LNCaP clone FGC (cell line): Measurements from ENCODE around the gene SMAP2.

Experiments
- DNase-seq: peaks from one replicate; pipeline ENCODE4 v3.0.0-alpha.2; 2011; ENCODE audit warnings: low read depth
- H3K4me3 ChIP-seq: 2 replicates; pipeline ENCODE4 v1.5.1; 2011; ENCODE audit warnings: mild to moderate bottlenecking, low read depth, low read length, control low read depth
- CTCF ChIP-seq: IDR thresholded peaks from 2 replicates; pipeline ENCODE4 v1.5.1; 2012; ENCODE audit warnings: mild to moderate bottlenecking; ENCODE audit not compliant: control insufficient read depth, insufficient read depth; ENCODE audit errors: extremely low read depth

Gene SMAP2

GRCh38 chr1:40371707-40372258 is 1.7 kb upstream of the SMAP2 start:
- TF ChIP-seq CTCF, result no peak
- H3K4me3 ChIP-seq, result no peak overlapping the region
- no peak for DNase-seq

GRCh38 chr1:40372658-40373322 is 737 bp upstream of the SMAP2 start:
- no peak for DNase-seq
- peak overlapping the region; percentile 97 for H3K4me3 ChIP-seq
- no peak for TF ChIP-seq CTCF

- no peak for TF ChIP-seq CTCF
- H3K4me3 ChIP-seq, result no peak overlapping the region
- DNase-seq, result no peak
Observed at GRCh38 chr1:40377512-40377911, 4.0 kb downstream of the SMAP2 start.

- no peak for DNase-seq
- TF ChIP-seq CTCF, result no peak
- no peak overlapping the region for H3K4me3 ChIP-seq
Observed at GRCh38 chr1:40379785-40380452, 6.4 kb downstream of the SMAP2 start.

DNA sequence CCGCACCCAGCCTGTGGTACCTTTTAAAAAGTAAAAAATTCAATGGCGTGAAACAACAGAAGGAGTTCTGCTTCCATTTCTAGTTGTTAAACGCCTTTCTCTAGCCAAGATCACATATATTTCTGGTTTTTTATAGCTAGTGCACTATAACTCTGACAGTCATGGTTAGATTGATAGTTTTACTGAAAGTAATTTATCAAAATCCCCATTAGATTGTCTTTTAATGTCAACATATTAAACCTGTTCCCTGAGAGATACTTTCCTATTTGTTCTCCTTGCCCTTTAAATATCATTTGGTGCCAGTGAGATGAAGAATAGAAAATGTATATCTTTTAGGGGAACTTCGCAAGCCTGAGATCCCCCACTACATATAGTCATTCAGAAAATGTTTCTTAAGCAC is 7.3 kb downstream of the SMAP2 start:
- H3K4me3 ChIP-seq, result no peak overlapping the region
- no peak for TF ChIP-seq CTCF
- no peak for DNase-seq

DNA sequence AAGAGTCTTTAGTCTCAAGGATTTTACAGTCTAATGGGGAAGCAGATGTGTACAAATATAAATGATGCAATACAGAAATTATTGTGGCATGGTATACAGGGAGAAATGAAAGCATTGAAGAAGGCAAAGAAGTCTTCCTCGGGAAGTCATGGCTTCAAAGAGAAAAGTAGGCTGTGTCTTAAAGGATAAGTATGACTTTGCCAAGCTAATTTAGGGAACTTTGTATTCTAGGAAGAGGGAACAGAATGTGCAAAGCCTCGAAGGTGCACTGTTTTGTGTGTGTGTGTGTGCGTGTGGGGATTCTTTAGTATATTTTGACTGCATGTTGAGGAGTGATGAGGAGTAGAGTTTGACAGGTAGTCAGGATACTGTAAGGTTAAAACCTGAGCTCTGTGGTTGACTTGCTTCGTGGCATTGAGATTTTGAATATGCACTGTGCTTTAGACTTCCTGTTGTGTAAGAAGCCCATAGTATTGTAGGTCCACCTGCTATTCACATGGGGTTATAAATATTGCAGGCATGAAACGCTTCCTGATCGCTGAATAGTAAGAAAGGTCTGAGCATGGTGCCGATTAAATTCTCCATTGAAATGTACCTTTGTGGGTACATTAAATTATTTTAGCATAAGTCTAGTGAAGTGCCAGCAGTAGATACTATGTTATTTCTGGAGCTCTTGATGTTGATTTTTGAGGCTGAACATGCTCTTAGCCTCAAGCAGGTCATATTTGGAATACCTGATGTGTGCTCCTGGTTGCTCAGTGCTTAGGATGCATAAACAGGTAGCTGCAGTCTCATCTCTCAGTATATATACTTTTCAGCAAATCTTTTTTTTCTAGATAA is 8.0 kb downstream of the SMAP2 start:
- no peak overlapping the region for H3K4me3 ChIP-seq
- no peak for TF ChIP-seq CTCF
- DNase-seq, result no peak
